GM18909 (cell line): ENCODE results near the gene ZNF234.
"Not testable (repeated sequence)": the region's sequence is repeated elsewhere in the genome, so short reads cannot be mapped to it uniquely, and the experiment has no call there.

Experiments
- ATAC-seq: cut with Tn5 transposase; IDR thresholded peaks from one replicate; pipeline ENCODE4 v1.9.1; 2021; ENCODE audit warnings: mild to moderate bottlenecking; ENCODE audit not compliant: unreplicated experiment, poor library complexity

ZNF234 gene

DNA sequence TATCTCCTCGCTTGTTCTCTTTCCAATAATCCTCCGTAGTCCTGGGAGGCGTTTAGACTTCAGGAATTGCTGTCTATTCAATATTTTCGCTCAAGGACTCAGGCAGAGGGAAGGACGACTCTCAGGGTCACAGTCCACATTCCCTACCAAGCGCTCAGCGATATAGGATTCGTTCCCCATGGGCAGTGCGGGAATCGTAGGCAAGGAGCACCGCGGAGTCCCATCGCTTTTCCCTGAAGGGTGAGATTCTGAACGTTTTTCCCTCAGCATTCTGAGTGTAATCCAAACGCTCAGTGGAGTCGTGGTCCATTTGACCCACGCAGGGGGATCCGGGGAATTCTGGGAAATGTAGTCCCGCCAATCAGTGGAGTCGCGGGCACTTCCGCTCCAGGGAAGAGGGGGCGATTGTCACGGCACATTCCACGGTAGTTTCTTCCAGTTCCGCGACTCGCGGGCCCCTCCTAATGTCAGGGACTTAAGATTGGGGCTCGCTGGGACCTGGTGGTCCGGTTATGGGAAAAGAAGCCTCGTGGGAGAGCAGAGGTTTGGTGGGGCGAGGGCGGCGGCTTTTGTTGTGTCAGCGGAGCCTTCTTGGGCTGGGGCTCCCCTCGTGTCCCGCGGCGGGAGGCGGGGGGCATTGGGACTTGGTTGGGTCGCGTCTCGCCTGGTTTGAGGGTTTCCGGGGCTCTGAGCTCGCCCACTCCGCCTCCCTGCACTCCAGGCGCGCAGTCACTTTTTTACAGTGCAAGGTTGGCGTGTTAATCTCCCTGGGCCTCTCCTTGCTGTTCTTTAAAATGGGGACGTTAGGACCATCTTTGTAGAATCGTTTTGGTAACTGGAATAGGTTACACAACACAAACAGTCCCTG lies at the start of gene ZNF234:
TSS of gene ZNF234 (plus strand) at position 364 of the 868 bp plus-strand sequence. CDS start 3,079 bp downstream, outside the sequence.
- ATAC-seq: peak; percentile 63

GRCh38 chr19:44092108-44092507 lies 49.2 kb upstream of the ZNF234 start:
- ATAC-seq: no peak

- ATAC-seq: peak; percentile 87
These were observed 47.2 kb upstream of the ZNF234 start, which contains the start of gene ZNF224 for GRCh38 chr19:44093931-44094765. Gene ZNF224, plus strand, starts transcription at chr19:44094361. Its CDS starts 3,513 bp downstream, at chr19:44097874.

DNA sequence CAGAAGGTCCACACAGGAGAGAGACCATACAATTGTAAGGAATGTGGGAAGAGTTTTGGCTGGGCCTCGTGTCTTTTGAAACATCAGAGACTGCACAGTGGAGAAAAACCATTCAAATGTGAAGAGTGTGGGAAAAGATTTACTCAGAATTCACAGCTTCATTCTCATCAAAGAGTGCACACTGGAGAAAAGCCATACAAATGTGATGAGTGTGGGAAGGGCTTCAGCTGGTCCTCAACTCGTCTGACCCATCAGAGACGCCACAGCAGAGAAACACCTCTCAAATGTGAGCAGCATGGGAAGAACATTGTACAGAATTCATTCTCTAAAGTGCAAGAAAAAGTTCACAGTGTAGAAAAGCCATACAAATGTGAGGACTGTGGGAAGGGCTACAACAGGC lies 33.6 kb upstream of the ZNF234 start:
- no peak for ATAC-seq

DNA sequence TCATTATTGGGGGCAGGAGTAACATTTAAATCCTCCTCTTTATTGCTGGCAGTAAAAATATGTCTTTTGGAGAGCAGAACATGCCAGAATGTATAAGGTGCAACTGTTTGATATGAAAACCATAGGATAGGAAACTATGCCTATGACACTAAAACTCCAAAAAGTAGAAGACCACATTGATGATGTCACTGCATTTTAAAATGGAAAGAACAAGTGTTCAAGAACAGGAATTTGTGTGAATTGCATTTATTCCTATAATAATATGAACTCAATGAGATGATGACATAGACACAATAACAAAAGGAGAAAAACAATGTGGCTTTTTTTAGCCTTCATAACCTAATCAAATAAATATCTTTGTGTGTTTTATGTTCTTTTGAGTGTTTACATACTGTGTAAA lies 31.9 kb upstream of the ZNF234 start:
- ATAC-seq: no peak

DNA sequence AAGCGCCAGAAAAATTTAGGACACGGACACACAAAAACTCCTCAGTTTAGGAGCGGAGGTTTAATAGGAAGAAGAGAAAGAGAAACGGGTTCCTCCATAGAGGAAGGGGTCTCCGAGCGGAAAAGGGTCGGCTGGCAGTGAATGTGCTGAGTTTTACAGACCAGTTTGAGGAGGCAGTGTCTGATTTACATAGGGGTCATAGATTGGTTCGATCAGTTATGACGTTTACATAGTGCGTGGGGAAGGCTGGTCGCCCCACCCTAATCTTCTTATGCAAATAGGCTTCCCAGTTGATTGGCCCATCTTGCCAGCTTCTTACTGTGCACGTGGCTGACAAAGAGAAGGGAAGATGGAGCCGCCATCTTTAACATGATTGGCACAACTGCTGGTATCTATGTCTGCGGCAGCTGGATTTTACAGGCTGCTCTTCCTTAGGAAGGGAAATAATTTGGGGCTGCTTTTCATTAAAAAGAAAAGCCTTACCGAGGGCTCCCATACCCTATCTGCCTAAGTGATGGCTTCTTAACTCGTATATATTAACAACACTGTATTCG lies 29.4 kb upstream of the ZNF234 start:
- no peak for ATAC-seq

GRCh38 chr19:44112802-44113137 lies 28.6 kb upstream of the ZNF234 start:
- ATAC-seq: peak; percentile 18

DNA sequence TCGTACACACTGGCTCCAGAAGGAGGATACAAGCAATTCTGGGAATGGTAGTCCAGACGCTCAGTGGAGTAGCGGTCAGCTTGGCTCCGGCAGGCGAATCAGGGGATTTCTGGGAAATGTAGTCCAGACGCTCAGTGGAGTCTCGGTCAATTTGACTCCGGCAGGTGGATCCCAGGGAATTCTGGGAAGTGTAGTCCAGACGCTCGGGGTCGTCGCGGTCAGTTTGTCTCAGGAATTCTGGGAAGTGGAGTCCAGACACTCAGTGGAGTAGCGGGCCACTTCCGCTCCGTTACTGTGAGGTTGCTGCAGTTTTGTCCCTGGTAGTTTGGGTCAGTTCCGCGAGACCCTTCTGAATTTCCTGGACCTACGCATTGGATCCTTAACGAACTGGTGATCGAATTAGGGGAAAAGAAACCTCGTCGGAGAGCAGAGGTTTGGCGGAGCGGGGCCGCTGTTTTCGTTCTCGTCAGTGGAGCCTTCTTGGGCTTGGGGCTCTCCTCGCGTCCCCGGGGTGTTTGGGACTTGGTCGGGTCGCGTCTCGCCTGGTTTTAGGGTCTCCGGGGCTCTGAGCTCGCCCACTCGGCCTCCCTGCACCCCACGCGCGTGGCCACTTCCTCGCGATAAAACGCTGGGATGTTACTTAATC lies 28.1 kb upstream of the ZNF234 start, which contains the start of gene ZNF225:
TSS of gene ZNF225 (plus strand) at position 262 of the 646 bp plus-strand sequence. CDS start 2,429 bp downstream, outside the sequence.
- ATAC-seq: peak; percentile 91

- ATAC-seq: no peak
These were observed 27.5 kb upstream of the ZNF234 start for GRCh38 chr19:44113784-44114390.

DNA sequence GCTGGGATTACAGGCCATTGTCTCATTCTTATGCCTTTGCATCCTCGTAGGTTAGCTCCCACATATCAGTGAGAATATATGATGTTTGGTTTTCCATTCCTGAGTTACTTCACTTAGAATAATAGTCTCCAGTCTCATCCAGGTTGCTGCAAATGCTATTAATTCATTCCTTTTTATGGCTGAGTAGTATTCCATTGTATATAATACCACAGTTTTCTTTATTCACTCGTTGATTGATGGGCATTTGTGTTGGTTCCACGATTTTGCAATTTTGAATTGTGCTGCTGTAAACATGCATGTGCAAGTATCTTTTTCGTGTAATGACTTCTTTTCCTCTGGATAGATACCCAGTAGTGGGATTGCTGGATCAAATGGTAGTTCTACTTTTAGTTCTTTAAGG lies 20.2 kb upstream of the ZNF234 start:
- not testable (repeated sequence) for ATAC-seq

GRCh38 chr19:44131955-44132354 lies 9.4 kb upstream of the ZNF234 start:
- no peak for ATAC-seq

GRCh38 chr19:44142059-44142433 lies 692 bp downstream of the ZNF234 start:
- ATAC-seq: no peak

DNA sequence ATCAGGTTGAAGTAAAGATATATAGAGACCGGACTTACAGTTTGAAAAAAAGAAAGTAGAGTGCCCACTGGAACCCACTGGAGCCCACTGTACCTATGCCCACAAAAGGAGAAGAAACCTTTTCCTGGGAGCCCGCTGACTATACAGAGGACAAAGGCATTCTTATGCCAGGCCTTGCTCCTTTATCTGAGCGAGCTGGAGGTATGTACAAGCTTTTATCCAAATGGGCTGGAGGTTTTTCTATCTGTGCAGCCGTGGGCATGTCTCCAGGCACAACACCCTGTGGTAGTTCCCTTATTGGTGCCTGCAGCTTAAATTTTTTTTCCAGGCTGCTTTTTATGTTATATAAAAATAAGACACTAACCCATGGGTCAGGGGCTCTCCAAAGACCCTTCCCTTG lies 8.4 kb downstream of the ZNF234 start:
- ATAC-seq: no peak

DNA sequence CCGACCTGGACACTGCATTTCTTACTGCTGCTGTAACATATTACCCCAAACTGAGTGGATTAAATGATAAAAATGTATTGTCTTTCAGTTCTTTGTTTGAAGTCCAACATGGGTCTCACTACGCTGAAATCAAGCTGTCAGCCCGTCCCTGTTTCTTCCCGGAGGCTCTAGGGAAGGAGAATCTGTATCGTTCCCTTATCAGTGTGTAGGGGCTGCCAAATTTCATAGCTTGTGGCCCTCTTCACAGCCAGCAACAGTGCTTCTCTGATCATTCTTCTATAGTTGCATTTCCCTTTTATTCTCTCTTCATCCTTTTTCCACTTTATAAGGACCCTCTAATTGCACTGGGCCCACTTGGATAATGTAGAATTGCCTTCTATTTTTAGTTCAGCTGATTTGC lies 10.1 kb downstream of the ZNF234 start:
- no peak for ATAC-seq

GRCh38 chr19:44156475-44156874 lies 15.1 kb downstream of the ZNF234 start:
- ATAC-seq: no peak

DNA sequence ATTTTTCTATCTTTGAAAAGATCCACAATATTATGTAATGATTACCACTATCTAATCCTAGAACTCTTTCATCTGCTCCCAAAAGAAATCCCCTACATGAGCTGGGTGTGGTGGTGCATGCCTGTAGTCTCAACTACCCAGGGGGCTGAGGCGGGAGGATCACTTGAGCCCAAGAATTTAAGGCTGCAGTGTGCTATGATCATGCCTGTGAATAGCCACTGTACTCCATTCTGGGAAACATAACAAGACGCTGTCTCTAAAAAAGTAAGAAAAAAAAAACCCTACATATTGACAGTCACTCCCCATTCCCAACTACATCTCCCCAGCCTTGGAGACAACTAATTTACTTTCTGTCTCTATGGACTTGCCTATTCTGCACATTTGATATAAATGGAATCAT lies 22.4 kb downstream of the ZNF234 start:
- no peak for ATAC-seq

GRCh38 chr19:44164327-44164672 lies 22.9 kb downstream of the ZNF234 start:
- ATAC-seq: peak; percentile 24

DNA sequence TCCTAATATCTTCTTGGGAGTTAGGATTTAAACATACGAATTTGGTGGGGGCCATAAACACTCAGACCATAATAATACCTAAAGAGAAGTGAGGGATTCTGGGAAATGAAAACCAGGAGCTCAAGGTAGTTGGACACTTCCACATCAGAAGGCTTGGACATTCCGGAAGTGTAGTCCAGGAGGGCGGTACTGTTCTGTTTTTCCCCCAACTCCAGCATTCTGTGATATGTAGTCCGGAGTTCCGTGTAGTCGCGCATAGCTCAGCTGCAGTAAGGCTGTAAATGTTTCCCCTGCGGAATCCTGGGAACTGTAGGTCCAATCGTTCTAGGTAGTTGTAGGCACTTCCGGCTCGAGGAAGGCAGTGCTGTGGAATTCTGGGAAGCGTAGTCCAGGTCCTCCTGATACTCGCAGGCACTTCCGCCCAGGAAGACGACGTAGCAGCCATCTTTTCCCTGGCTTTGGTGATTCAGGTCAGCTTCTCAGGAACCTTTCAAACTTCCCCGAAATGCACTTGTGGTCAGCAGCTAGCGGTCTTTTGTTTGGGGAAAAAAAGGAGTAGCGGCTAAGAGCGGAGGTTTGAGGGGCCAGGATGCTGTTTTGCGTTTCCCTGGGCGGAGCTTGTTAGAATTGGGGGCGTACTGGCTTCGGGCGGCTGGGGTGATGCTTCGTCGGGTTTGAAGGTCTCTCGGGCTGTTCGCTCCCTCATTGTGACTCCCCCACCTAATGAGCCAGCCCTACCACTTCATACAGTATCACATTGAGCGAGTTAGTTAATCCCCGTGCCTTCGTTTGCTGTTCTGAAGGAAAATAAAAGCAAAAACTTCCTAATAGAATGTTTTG lies 23.5 kb downstream of the ZNF234 start, which contains the start of gene ZNF226:
TSS of gene ZNF226 (plus strand) at position 428 of the 840 bp plus-strand sequence. CDS start 4,981 bp downstream, outside the sequence.
- ATAC-seq: peak; percentile 94

DNA sequence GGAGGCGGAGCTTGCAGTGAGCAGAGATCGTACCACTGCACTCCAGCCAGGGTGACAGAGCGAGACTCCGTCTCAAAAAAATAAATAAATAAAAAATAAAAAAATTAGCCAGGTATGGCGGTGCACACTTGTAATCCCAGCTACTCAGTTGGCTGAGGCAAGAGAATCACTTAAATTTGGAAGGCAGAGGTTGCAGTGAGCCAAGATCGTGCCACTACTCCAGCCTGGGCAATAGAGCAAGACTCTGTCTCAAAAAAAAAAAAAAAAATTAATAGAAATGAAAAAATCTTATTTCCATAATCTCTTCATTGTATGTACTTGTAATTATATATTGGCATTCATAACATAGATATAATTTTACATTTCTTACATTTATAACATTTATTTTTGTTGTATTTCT lies 29.3 kb downstream of the ZNF234 start:
- not testable (repeated sequence) for ATAC-seq
